EH (cell line): ENCODE results near the gene KCNK5.

Experiments
- DNase-seq: peaks from one replicate; pipeline ENCODE4 v3.0.0-alpha.2; 2015; ENCODE audit warnings: low read depth

Gene KCNK5

GRCh38 chr6:39240155-39240757, 11.0 kb upstream of the KCNK5 start:
- no peak for DNase-seq

- DNase-seq, result no peak
These were observed 10.4 kb upstream of the KCNK5 start for GRCh38 chr6:39239527-39240154.

GRCh38 chr6:39236742-39237141, 7.5 kb upstream of the KCNK5 start:
- DNase-seq, result no peak

- DNase-seq, result no peak
These were observed 4.1 kb upstream of the KCNK5 start for GRCh38 chr6:39233333-39233732.

- no peak for DNase-seq
These were observed 2.4 kb upstream of the KCNK5 start for GRCh38 chr6:39231521-39232243.

GRCh38 chr6:39230654-39231035, 1.4 kb upstream of the KCNK5 start:
- no peak for DNase-seq

- no peak for DNase-seq
These were observed 934 bp downstream of the KCNK5 start for GRCh38 chr6:39228111-39228971.

- DNase-seq, result no peak
These were observed 1.8 kb downstream of the KCNK5 start for GRCh38 chr6:39227476-39227875.

- no peak for DNase-seq
These were observed 2.5 kb downstream of the KCNK5 start for GRCh38 chr6:39226639-39227329.

- DNase-seq, result no peak
These were observed 3.3 kb downstream of the KCNK5 start for GRCh38 chr6:39225946-39226437.

- DNase-seq, result no peak
These were observed 3.7 kb downstream of the KCNK5 start for GRCh38 chr6:39225543-39225942.

- no peak for DNase-seq
These were observed 4.6 kb downstream of the KCNK5 start for GRCh38 chr6:39224523-39225182.

GRCh38 chr6:39224011-39224410, 5.3 kb downstream of the KCNK5 start:
- DNase-seq, result no peak

- no peak for DNase-seq
These were observed 5.7 kb downstream of the KCNK5 start for GRCh38 chr6:39223555-39223954.

- no peak for DNase-seq
These were observed 6.2 kb downstream of the KCNK5 start for GRCh38 chr6:39223061-39223460.

GRCh38 chr6:39221779-39222641, 7.3 kb downstream of the KCNK5 start:
- DNase-seq, result no peak

- no peak for DNase-seq
These were observed 8.2 kb downstream of the KCNK5 start for GRCh38 chr6:39221115-39221514.

GRCh38 chr6:39218868-39219567, 10.3 kb downstream of the KCNK5 start:
- no peak for DNase-seq

GRCh38 chr6:39217177-39217864, 12.0 kb downstream of the KCNK5 start:
- DNase-seq, result no peak
